NCI-H2081 treated with DMSO at 0.1 percent for 48 hours (cell line): ENCODE results near the gene MUC4.
"Not testable (repeated sequence)": the region's sequence is repeated elsewhere in the genome, so short reads cannot be mapped to it uniquely, and the experiment has no call there.

Source experiments
- DNase-seq: peaks from one replicate; lab custom pipeline; 2025; lab: John Stamatoyannopoulos, UW

Gene MUC4

DNA sequence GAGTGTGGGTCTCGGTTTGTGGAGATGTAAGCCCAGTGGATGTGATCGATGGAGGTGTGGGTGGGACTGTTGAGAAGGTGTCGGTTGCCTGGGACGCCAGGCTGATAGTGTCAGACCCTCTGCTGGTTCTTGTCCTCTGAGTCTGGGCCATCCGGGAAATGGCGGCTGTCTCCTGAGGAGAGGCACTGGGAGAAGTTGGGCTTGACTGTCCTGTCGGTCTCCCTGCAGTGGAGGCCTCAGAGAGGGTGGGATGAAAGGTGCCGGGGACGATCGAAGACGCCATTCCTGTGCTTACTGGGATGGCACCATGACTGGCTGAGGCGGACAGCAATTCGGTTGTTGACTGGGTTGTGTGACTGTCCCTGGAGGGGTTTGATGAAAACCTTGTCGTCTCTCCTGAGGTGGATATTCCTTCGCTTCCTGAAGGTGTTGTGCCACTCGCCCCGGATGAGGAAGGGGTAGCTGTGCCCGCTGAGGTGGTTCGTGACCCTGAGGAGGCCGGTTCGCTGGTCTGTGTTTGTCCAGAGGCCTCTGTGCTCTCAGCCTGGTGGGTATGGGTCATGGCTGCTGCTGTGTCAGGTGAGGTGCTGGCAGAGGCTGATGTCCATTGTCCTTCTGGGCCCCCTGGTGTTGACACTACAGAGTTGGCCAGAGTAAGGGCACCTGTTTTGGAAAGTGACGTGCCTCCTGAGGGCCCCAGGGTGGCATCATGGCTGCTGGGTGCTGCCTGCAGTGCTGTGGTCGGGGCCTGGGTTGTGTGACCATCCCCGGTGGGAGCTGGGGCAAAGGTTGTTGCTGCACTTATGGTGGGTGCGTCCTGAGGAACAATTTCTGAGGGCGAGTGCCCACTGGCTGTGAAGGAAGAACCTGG lies 22.8 kb downstream of the MUC4 start:
- DNase-seq = no peak

DNA sequence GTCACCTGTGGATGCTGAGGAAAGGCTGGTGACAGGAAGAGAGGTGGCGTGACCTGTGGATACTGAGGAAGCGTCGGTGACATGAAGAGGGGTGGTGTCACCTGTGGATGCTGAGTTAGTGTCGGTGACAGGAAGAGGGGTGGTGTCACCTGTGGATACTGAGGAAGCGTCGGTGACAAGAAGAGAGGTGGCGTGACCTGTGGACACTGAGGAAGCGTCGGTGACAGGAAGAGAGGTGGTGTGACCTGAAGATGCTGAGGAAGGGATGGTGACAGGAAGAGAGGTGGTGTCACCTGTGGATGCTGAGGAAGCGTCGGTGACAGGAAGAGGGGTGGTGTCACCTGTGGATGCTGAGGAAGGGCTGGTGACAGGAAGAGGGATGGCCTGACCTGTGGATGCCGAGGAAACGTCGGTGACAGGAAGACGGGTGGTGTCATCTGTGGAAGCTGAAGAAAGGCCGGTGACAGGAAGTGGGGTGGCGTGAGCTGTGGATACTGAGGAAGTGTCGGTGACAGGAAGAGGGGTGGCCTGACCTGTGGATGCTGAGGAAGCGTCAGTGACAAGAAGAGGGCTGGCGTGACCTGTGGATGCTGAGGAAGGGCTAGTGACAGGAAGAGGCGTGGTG lies 25.8 kb downstream of the MUC4 start:
- not testable (repeated sequence) for DNase-seq

DNA sequence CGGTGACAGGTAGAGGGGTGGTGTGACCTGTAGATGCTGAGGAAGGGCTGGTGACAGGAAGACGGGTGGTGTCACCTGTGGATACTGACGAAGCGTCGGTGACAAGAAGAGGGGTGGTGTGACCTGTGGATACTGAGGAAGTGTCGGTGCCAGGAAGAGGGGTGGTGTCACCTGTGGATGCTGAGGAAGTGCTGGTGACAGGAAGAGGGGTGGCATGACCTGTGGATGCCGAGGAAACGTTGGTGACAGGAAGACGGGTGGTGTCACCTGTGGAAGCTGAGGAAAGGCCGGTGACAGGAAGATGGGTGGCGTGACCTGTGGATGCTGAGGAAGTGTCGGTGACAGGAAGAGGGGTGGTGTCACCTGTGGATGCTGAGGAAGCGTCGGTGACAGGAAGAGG lies 27.7 kb downstream of the MUC4 start:
- DNase-seq = not testable (repeated sequence)

- DNase-seq = not testable (repeated sequence)
These were observed 30.5 kb downstream of the MUC4 start for GRCh38 chr3:195781236-195781635.

DNA sequence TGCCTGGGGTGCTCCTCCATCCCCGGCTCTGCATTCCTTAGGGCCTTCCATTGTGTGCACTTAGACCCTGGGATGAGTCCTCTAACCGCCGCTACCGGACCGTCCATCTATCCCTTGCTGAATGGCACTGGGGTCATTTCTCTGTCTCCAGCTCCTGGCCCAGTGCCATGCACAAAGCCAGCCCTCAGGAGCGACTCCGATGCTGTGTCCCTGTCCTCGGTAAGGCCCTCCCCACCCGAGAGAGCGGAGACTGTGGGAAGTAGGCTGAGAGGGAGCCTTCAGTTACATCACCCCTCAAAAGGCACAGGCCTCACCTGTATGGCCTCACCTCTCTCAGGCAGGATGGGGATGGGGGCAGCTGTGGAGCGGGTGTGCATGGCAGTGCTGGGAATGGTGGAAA lies 33.8 kb downstream of the MUC4 start:
- no peak for DNase-seq

- DNase-seq = no peak
These were observed 36.8 kb downstream of the MUC4 start for GRCh38 chr3:195774917-195775316.

- DNase-seq = no peak
These were observed 37.7 kb downstream of the MUC4 start for GRCh38 chr3:195773956-195774537.

- DNase-seq = no peak
These were observed 40.0 kb downstream of the MUC4 start for GRCh38 chr3:195771646-195772300.

DNA sequence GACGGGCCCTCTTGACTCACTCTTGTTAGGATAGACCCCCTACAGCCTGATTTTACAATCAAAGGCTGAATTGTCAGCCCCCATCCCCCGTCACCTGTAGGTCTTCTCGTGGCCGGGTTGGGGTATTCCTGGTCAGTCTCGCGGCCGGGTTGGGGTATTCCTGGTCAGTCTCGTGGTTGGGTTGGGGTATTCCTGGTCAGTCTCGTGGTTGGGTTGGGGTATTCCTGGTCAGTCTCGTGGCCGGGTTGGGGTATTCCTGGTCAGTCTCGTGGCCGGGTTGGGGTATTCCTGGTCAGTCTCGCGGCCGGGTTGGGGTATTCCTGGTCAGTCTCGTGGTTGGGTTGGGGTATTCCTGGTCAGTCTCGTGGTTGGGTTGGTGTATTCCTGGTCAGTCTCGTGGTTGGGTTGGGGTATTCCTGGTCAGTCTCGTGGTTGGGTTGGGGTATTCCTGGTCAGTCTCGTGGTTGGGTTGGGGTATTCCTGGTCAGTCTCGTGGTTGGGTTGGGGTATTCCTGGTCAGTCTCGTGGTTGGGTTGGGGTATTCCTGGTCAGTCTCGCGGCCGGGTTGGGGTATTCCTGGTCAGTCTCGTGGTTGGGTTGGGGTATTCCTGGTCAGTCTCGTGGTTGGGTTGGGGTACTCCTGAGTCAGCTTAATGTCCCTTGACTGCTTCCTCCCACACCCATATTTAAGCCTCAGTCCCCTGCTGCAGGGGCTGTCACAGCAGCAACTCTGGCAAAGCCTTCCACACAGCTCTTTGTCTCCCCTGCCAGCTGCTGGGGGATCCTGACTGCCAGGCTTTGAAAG lies 40.7 kb downstream of the MUC4 start:
- DNase-seq = not testable (repeated sequence)

DNA sequence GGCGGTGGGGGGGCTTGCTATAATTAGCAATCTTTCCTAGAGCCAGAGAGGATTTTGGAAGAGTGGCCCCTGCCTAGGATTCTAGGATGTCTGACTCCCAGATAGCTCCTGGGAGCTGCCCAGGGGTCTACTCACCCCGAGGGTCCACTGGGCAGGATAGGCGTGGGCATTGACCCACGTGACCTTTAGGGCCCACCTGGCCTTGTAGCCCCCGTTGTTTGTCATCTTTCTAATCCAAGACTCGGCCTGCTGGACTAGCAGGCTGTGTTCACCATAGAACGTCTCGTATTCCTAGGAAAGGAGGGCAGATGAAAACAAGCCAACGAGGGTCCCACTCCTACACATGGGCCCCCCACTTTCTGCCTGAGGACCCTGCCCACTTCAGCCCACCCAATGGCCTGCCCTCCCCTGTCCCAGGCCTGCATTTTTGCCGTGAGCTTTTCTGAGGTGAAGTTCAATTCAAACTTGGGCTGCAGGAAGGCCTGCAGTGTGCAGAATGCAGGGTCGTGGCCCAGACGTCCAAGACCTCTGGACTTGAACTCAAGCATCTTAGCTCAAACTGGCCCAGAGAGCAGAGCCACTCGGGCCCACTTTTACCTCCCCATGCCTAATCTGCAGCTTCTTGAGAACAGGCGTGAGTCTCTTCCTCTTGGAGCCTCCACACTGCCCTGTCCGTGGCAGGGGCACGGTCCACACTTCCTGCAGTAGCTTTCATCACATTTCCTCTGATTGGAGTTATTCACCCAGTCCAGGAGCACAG lies 41.5 kb downstream of the MUC4 start:
- no peak for DNase-seq

- no peak for DNase-seq
These were observed 42.2 kb downstream of the MUC4 start for GRCh38 chr3:195769551-195769950.

DNA sequence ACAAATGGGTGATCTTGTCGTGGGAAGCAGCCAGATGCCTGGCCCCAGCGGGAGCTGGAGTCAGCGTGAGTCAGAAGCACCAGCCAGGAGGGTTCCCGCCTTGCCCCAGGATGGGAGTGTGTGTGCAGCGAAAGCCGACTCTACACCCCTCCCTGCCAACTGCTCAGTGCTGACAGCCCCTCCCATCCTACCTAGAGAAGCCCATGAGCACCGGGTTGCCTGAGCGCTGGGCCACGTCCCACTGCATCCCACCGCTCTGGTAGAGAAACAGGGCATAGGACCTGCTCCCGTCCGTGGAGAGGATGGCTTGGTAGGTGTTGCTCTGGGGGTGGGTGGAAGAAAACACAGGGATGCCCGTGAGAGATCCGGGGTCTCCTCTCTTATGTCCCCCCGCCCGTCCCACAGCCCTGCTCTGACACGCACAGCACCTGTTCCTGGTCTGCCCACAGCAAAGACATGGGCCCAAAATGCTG lies 42.9 kb downstream of the MUC4 start:
- DNase-seq = no peak

- no peak for DNase-seq
These were observed 43.3 kb downstream of the MUC4 start for GRCh38 chr3:195768414-195768813.

DNA sequence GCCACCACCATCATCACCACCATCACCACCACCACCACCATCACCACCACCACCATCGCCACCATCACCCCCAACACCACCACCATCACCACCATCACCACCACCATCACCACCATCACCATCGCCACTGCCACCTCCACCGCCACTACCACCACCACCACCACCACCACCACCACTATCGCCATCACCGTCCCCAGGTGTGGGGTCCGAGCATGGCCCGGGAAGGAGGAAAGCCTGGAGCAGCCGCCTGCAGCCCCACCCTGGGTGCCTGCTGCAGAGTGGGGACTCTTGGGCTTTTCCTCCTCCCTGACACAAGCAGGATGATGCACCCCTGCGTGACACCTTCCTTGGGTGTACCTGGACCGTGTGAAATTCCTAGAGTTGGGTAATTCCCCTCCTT lies 43.9 kb downstream of the MUC4 start:
- no peak for DNase-seq

- DNase-seq = no peak
These were observed 45.1 kb downstream of the MUC4 start for GRCh38 chr3:195766671-195767070.

GRCh38 chr3:195764961-195765706 lies 46.6 kb downstream of the MUC4 start:
- DNase-seq = no peak

- DNase-seq = no peak
These were observed 47.6 kb downstream of the MUC4 start for GRCh38 chr3:195763843-195764825.

- no peak for DNase-seq
These were observed 48.5 kb downstream of the MUC4 start for GRCh38 chr3:195763076-195763830.
